Measurements from ENCODE around the gene ESPN. TPM values are rescaled to one million over a fixed set of nuclear protein-coding genes. Genes with fewer than 3 reads are reported as not detected.
"Not testable (repeated sequence)": the region's sequence is repeated elsewhere in the genome, so short reads cannot be mapped to it uniquely, and the experiment has no call there.

Gene ESPN
- total RNA-seq, result 0.60 and 0.68 TPM in 2 replicates

DNA sequence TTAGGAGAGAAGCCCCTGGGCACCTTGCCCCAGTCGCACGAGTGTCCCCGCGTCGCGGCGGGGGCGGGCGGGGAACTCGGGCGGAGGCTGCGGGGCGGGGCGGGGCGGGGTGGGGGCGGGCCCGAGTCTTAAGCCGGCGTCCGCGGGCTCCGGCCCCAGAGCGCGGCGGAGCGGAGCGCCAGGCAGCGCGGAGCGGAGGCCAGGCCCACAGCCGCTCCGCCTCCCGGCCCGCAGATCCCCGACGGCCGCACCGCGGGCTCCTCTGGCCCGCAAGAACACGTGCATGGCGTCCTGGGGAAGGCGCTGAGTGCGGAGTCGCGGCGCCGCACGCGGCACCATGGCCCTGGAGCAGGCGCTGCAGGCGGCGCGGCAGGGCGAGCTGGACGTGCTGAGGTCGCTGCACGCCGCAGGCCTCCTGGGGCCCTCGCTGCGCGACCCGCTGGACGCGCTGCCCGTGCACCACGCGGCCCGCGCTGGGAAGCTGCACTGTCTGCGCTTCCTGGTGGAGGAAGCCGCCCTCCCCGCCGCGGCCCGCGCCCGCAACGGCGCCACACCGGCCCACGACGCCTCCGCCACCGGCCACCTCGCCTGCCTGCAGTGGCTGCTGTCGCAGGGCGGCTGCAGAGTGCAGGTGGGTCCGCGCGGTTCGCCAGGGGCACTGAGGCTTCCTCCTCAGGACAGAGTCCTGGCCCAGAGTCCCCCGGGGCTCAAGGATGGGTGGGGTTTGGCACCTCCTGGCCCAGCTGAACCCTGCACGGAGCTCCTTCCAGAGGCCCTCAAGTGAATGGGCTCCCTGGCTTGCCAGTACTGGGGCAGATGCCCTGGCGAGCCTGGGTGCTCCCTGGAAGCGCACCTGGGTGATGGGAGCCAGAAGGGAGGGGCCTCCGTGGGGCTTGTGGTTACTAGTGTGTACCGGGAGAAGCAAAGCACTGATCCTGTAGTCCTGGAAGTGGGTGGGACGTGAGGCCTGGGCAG, at the start of gene ESPN:
TSS of gene ESPN (plus strand) at position 158 of the 975 bp plus-strand sequence. CDS start at position 338, 180 bp downstream.
- DNase-seq, result no peak

DNA sequence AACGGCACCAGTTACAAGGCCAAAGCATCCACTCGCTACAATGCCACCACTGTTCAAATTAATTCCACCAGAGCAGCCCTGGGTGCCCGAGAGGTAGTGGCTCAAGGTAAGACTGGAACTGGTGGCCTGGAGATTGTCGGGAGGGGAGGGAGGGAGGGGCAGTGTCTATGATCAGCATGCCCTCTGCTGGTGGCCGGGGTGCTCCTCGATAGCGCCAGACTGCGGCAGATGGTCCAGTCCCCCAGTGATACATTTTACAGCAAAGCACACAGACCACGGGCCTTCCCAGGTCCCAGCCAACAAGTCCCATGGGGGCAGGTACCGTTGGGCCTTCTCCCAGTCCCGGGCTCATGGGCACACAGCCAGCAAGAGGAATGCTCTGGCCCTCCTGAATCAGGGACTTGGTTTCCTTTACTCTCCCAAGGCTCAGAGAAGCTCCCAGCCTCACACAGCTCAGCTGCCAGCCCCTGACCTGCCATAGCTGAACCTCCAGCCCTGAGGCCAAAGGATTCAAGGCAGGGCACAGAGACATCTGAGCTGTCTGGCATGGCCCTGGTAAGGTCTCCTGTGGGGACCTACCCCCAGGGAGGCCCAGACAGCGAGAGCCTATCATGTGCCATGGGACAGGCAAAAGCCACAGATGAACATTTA, 46.4 kb upstream of the ESPN start:
- DNase-seq, result peak; percentile 29

GRCh38 chr1:6380037-6380436, 44.5 kb upstream of the ESPN start:
- DNase-seq, result no peak

DNA sequence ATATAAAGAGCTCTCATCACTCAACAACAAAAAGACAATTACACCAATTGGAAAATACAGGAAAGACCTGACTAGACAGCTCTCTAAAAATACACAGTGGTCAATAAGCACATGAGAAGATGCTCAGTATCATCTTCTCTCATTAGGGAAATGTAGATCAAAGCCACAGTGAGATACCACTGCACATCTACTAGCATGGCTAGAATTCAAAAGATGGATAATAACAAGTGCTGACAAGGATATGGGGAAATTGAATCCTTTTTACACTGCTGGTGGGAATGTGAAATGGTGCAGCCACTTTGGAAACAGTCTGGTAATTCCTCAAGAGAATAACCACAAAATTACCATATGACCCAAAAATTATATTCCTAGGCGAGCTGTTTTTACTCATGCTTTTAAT, 40.4 kb upstream of the ESPN start:
- DNase-seq, result no peak

- DNase-seq, result no peak
Measured at GRCh38 chr1:6384962-6385361, 39.6 kb upstream of the ESPN start.

DNA sequence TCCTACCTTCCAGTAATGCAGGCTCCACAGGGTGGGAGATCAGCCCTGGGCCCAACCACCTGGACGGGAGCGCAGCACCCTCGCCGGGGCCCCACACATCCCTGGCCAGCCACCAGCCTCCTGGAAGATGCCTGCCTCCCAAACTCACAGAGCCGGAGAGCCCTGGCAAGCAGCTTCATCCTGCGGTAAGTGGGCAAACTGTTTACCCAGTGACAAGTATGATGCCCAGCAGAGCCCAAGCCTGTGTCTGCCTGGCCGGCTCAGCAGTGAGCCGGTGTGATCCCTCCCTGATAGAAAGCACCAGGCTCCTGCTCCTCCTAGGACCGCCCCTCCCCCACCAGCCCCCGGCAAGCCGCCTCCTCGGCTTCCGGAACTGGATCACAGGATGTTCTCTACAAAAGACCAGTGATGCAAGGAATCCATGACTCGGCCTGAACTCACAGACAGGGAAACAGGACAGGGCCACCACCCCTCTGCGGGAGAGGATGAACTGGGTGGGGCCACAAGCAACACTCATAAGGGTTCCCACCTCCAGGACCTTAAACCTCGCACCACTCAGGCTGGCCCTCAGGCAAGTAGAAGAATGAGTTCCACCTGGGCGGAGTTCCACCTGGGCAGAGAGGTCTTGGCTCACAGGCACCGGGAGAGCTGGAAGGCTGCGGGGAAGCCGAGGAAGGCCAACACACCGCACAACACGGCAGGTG, 38.9 kb upstream of the ESPN start:
- DNase-seq, result peak; percentile 83

GRCh38 chr1:6386371-6386949, 38.1 kb upstream of the ESPN start:
- peak; percentile 29 for DNase-seq

- no peak for DNase-seq
Measured at GRCh38 chr1:6389971-6390370, 34.6 kb upstream of the ESPN start.

DNA sequence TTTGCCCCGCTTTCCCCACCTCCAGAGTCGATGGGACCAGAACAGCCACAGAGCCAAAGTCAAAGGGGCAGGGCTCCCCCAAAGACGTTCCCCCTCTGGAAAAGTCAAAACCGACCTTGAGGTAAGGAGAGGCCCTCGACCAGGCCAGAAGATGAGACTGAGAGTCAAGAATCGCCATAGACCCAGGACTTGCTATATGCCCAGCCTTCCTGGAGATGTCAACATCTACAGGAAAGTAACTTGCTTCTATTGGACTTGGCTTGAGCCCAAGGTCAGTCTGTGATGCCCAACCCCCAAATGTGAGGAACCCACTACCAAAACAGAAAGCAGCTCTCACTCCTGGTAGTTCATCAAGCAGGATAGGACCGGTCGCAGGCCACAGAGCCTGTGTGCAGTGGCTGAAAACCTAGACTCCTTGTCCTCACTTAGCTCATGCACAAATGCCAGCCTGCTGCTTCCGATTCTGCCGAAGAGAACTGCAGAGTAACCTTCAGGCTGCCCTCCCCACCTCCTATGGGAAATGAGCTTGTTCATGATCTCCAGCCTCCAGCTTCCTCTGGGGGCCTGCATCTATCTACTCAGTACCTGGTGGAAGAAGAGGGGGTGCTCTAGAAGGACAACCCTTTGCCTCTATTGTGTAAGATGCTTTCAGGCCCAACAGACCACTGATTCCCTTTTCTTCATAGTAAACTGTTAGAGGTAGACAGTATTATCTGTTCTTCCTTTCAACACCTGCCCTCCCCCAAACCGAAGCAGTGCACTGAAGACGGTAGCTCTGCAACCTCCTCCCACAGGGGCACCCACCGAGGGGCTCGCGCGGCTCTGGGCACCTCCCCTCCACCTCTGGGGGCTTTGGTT, 32.4 kb upstream of the ESPN start:
- DNase-seq, result peak; percentile 41

DNA sequence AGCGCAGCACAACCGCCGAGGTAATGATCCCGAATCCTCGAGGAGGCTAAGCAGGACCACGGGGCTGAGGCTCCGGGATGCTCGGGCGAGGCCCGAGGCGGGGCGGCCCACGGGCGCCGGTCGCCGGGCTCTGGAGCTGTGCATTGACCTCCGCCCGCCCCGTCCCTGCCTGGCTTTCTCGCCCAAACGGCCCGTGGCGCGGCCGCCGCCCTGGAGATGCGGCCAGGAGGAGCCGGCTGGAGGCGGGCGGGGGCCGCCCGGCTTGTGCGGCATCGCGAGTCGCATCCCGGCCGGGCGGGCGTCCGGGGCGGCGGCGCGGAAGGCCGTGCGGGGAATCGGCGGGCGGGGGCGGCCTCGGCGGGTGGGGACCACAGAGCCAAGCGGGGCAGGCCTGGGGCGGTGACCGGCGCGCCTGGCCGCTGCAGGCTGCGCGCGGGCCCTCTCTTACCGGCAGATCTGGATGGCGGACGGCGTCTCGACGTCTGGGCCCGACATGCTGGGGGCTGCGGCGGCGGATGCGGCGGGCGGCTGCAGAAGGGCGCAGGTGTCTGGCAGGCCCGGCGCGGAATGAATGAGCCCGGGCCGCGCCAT, 31.7 kb upstream of the ESPN start:
- no peak for DNase-seq

GRCh38 chr1:6393400-6394187, 31.0 kb upstream of the ESPN start, which contains the start of gene ACOT7:
Gene ACOT7 (minus strand): TSS chr1:6393767. CDS start chr1:6393399, 368 bp downstream.
- DNase-seq, result peak; percentile 92

DNA sequence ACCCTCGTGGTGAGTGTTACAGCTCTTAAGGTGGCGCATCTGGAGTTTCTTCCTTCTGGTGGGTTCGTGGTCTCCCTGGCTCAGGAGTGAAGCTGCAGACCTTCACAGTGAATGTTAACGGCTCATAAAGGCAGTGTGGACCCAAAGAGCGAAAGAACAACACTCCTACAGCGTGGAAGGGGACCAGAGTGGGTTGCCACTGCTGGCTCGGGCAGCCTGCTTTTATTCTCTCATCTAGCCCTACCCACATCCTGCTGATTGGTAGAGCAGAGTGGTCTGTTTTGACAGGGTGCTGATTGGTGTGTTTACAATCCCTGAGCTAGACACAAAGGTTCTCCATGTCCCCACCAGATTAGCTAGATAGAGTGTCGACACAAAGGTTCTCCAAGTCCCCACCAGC, 29.4 kb upstream of the ESPN start:
- not testable (repeated sequence) for DNase-seq

DNA sequence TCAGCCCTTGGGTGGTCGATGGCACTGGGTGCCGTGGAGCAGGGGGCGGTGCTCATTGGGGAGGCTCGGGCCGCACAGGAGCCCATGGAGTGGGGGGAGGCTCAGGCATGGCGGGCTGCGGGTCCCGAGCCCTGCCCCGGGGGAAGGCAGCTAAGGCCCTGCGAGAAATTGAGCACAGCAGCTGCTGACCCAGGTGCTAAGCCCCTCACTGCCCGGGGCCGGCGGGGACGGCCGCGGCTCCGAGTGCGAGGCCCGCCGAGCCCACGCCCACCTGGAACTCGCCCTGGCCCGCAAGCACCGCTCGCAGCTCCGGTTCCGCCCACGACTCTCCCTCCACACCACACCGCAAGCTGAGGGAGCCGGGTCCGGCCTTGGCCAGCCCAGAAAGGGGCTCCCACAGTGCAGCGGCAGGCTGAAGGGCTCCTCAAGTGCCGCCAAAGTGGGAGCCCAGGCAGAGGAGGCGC, 28.8 kb upstream of the ESPN start:
- DNase-seq, result not testable (repeated sequence)

DNA sequence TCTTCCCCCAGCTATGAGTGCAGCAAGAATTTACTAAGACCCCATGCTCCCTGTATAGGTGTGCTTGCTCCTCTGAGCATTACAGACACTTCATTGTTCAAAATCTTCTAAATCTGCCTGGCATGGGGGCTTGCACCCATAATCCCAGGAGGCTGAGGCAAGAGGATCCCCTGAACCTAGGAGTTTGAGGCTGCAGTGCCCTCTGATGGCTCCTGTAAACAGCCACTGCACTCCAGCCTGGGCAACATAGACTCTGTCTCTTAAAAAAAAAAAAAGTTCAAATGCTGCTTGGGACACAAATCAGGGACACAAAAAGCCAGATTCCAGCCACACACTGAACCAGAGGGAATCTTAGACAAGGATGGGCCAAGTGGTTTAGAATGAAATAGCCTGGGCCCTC, 27.6 kb upstream of the ESPN start:
- no peak for DNase-seq

DNA sequence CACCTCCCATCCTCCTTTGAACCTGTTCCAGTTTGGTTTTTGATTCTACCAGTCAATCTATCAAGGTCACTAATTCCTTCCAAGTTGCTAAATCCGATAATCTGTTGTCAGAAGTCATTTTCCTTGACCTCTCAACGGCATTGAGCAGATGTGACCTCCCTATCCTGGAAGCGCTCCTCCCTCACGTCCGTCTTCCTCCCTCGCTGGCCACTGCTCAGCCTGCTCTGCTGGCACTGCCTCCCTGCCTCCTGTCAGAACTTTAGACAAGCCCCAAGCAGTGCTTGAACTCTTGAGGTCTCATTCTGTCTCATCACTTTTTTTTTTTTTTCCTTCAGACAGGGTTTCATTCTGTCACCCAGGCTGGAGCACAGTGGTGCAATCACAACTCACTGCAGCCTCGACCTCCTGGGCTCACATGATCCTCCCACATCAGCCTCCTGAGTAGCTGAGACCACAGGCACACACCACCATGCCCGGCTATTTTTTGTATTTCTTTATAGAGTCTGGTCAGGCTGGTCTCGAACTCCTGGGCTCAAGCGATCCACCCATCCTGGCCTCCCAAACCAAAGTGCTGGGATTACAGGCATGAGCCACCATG, 26.6 kb upstream of the ESPN start:
- no peak for DNase-seq

- no peak for DNase-seq
Measured at GRCh38 chr1:6399294-6399693, 25.3 kb upstream of the ESPN start.

DNA sequence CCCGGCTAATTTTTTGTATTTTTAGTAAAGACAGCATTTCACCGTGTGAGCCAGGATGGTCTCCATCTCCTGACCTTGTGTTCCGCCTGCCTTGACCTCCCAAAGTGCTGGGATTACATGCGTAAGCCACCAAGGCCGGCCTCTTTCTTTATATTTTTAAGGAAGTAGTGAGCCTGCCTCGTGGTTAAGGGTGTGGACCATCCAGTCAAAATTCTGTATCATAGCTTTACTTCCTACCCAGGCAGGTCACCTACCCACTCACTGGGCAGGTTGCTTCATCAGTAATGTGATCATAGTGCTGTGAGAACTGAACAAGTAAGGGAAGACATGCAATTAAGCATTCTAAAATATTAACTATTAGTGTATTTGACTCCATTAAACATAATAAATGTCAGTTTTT, 22.9 kb upstream of the ESPN start:
- no peak for DNase-seq

DNA sequence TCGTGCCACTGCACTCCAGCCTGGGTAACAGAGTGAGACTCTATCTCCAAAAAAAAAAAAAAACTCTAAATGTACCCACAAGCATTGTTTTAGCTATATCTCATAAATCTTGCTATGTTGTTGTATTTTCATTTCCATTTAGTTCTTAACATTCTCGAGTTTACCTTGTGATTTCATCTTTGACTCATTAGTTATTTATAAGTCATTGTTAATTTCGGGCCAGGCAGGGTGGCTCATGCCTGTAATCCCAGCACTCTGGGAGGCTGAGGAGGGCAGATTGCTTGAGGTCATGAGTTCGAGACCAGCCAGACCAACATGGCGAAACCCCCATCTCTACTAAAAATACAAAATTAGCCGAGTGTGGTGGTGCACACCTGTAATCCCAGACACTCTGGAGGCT, 16.6 kb upstream of the ESPN start:
- no peak for DNase-seq

DNA sequence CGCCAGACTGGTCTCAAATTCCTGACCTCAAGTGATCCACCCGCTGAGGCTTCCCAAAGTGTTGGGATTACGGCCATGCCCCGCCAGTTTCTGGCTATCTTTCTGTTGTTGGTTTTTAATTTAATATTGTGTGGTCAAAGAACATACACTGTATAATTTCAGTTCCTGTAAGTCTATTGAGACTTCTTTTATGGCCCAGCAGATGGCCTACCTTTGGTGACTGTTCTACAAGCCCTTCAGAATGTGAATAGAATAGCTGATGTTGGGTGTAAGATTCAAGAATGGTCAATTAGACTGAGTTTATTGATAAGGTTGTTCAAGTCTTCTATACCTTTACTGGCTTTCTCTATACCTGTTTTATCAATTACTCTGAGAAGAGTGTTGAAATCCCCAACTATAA, 15.5 kb upstream of the ESPN start:
- no peak for DNase-seq

GRCh38 chr1:6409733-6410132, 14.8 kb upstream of the ESPN start:
- no peak for DNase-seq
